ENCODE measurements around the gene CDK5R1. TPM values are rescaled to one million over a fixed set of nuclear protein-coding genes. Genes with fewer than 3 reads are reported as not detected.

The CDK5R1 gene
- total RNA-seq, 1 donor from 2014 or later = 34.1 TPM

DNA sequence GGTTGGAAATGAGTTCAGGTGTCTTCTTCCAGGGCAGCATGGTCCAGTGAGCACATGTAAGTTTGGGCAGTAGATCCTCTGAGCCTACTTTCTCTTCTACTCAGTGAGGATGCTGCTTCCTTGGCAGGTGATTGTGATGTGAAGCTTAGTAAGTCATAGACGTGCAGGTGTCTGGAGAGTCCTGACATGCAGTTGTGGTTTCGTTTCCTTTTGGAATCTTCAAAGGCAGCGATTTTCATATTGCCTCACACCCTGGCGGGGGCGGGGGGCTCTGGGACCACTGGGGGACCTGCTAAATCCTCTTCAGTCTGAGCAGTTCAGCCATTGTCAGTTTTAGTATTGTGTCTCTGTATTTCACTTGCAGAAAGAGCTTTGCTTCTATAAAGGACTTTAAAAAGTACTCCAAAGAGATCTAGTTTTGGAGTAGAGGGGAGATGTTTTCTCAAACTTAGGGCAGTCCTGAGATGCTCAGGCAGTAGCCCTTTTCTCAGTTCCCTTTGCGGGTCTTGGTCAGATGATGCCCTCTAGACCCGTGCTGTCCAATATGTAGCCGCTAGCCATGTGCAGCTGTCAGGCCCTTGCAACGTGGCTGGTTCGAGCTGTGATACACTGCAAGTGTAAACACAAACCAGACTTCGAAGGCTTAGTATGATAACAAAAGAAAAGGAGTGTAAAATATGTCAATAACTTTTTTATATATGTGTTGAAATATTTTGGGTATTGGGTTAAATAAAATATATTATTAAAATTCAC, 4.0 kb upstream of the CDK5R1 start:
- Mint-ChIP-seq H3K27me3 (ENCODE audit: low read depth) (no peaks in the 10 kb centered on the region), H3K4me1 (peaks cover 30% of the 10 kb centered on the region), H3K4me3 (peak overlapping the region; percentile 45), H3K36me3 (ENCODE audit: low read depth) (peaks cover 2% of the 10 kb centered on the region), H3K27ac (ENCODE audit: unreplicated experiment) (no peak overlapping the region), H3K9me3 (no peaks in the 10 kb centered on the region)
- no peak for DNase-seq (ENCODE audit: low read depth, low spot score)
- TF ChIP-seq, protein P1, sequence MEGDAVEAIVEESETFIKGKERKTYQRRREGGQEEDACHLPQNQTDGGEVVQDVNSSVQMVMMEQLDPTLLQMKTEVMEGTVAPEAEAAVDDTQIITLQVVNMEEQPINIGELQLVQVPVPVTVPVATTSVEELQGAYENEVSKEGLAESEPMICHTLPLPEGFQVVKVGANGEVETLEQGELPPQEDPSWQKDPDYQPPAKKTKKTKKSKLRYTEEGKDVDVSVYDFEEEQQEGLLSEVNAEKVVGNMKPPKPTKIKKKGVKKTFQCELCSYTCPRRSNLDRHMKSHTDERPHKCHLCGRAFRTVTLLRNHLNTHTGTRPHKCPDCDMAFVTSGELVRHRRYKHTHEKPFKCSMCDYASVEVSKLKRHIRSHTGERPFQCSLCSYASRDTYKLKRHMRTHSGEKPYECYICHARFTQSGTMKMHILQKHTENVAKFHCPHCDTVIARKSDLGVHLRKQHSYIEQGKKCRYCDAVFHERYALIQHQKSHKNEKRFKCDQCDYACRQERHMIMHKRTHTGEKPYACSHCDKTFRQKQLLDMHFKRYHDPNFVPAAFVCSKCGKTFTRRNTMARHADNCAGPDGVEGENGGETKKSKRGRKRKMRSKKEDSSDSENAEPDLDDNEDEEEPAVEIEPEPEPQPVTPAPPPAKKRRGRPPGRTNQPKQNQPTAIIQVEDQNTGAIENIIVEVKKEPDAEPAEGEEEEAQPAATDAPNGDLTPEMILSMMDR (conservative IDR thresholded peaks at IDR 0.05) = no peak

DNA sequence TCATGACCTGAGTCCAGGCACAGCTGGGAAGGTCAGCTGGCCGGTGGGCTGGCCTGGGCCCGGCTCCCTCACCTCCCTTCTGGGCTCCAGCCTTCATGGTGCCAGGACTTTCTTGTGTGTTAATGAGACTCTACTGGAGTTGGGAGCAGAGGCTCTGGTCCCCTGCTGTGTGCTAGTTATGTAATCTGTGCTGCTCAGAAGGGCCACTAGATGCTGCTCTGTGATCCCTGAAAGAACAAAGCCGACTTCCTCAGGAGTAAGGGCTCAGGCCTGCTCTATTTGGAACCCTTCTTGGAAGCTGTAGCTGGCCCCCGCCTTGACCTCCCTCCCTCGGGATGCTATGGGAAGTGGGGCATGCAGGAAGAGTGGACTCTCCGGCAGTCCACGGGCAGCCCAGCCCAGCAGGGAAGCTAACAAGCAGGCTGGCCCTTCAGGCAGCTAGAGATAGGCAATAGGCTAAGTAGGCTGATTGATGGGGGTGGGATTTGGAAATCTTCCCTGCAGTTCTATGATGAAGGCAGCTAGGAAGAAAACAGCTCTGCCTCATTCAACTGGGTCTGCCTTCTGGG, 3.3 kb upstream of the CDK5R1 start:
- Mint-ChIP-seq H3K4me1 (peaks cover 38% of the 10 kb centered on the region), H3K9me3 (no peaks in the 10 kb centered on the region), H3K36me3 (ENCODE audit: low read depth) (peaks cover 6% of the 10 kb centered on the region), H3K27me3 (ENCODE audit: low read depth) (no peaks in the 10 kb centered on the region), H3K4me3 (peak overlapping the region; percentile 83), H3K27ac (ENCODE audit: unreplicated experiment) (peak overlapping the region; percentile 20)
- peak; percentile 42 for DNase-seq (ENCODE audit: low read depth, low spot score)
- TF ChIP-seq, protein P1 (conservative IDR thresholded peaks at IDR 0.05) = peak; percentile 69

DNA sequence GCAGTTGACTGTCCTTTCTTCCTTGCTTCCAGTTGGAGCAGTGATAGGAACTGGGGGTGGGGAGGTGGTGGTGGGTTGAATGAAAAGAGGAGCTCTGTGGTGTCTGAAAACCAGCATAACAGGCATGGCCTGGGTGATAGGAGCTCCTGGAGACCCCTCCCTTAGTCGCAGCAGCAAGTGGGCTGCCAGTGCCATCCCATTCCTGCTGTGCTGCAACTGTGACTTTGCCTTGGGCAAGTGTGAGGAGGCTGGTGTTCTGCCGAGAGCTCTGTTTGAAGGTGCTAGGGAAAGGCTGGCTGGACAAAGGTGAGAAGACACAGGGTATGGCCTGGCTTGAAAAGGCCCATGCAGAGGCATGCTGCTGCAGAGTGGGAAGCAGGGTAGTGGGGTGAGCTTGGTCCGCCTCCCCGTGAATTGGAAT, 2.7 kb upstream of the CDK5R1 start:
- Mint-ChIP-seq H3K4me3 (peak overlapping the region; percentile 83), H3K9me3 (no peaks in the 10 kb centered on the region), H3K27ac (ENCODE audit: unreplicated experiment) (peak overlapping the region; percentile 36), H3K36me3 (ENCODE audit: low read depth) (peaks cover 6% of the 10 kb centered on the region), H3K27me3 (ENCODE audit: low read depth) (no peaks in the 10 kb centered on the region), H3K4me1 (peaks cover 43% of the 10 kb centered on the region)
- no peak for DNase-seq (ENCODE audit: low read depth, low spot score)
- TF ChIP-seq, protein P1 (conservative IDR thresholded peaks at IDR 0.05) = no peak

DNA sequence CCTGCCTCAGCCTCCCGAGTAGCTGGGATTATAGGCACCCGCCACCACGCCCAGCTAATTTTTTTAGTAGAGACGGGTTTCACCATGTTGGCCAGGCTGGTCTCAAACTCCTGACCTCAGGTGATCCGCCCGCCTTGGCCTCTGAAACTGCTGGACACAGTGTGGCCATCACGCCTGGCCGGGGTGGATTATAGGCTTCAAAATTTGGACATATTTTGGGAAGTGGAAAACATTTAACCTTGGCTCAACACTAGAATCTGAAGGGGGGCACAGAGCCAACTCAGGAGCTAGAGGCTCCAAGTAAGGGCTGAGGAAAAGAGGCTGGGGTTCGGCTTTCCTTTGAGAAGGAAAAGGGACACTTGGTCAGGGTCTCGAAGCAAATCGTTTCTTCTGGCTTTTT, 2.2 kb upstream of the CDK5R1 start:
- Mint-ChIP-seq H3K9me3 (no peaks in the 10 kb centered on the region), H3K4me3 (peak overlapping the region; percentile 79), H3K27ac (ENCODE audit: unreplicated experiment) (peak overlapping the region; percentile 62), H3K4me1 (peaks cover 48% of the 10 kb centered on the region), H3K27me3 (ENCODE audit: low read depth) (no peaks in the 10 kb centered on the region), H3K36me3 (ENCODE audit: low read depth) (peaks cover 7% of the 10 kb centered on the region)
- DNase-seq (ENCODE audit: low read depth, low spot score) = no peak
- TF ChIP-seq, protein P1 (conservative IDR thresholded peaks at IDR 0.05) = no peak

DNA sequence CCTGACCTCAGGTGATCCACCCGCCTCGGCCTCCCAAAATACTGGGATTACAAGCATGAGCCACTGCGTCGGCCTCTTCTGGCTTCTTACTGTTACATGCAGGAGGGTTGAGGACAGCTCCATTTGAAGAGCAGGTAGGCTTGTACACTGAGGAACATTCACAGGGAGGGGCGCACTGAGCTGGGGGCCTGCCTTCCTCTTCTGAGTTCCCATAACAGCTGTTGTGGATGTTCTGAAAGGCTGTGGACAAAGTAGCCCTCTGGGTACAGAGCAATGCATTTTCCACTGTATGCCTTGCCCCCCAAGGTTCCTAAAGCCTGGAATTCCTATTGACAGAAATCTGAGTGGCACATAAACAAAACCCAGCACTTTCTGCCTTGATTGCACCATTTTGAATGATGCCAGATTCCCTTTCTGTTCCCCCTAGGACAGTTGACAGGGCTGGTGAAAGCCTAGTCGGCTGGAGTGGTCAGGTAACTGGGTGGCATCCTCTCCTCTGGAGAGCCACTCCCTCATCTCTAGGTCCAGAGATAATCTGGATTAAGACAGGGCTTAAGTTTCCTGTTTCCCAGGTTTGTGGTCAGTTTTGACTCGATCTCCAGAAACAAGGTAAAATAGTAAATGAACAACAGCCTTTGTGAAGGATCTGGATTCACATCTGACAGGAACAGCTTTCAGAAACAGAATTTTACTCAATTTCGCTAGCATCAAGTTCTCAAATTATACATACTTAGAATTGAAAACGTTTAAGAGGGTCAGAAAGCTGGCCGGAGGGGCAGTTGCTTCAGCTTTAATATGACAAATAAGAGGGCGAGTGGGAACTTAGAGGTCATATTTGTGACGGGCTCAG, 1.3 kb upstream of the CDK5R1 start:
- TF ChIP-seq, protein P1 (conservative IDR thresholded peaks at IDR 0.05) = no peak
- Mint-ChIP-seq H3K27ac (ENCODE audit: unreplicated experiment) (peak overlapping the region; percentile 88), H3K36me3 (ENCODE audit: low read depth) (peaks cover 13% of the 10 kb centered on the region), H3K4me1 (peaks cover 57% of the 10 kb centered on the region), H3K9me3 (no peaks in the 10 kb centered on the region), H3K27me3 (ENCODE audit: low read depth) (no peaks in the 10 kb centered on the region), H3K4me3 (peak overlapping the region; percentile 87)
- no peak for DNase-seq (ENCODE audit: low read depth, low spot score)
